GM19395 (cell line): Measurements from ENCODE around the gene MCM3AP.

Experiments
- ATAC-seq: cut with Tn5 transposase; IDR thresholded peaks from one replicate; pipeline ENCODE4 v1.9.1; 2021; ENCODE audit warnings: mild to moderate bottlenecking, moderate library complexity; ENCODE audit not compliant: unreplicated experiment

MCM3AP gene

GRCh38 chr21:46274797-46275390 lies 10.5 kb downstream of the MCM3AP start:
- ATAC-seq = no peak

DNA sequence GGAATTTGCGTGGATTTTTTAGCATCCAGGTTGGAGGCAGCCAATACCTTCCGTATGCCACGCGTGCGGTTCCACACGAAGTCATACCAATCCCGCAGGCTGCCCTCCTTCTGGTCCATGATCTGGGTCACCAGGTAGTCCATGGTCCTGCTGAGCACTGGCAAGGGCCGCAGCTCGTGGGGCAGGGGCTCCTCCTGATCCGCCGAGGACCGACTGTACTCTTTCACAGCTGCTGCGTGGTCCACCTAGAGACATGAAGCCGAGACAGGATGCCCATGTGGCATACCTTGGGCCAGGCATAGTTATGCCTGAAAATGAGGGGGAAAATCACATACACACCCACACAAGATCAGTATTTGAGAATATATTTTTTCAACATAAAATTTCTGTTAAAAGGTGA lies 12.1 kb downstream of the MCM3AP start:
- no peak for ATAC-seq

- no peak for ATAC-seq
These were observed 15.9 kb downstream of the MCM3AP start for GRCh38 chr21:46269466-46269865.

GRCh38 chr21:46268371-46268770 lies 17.0 kb downstream of the MCM3AP start:
- ATAC-seq = no peak

DNA sequence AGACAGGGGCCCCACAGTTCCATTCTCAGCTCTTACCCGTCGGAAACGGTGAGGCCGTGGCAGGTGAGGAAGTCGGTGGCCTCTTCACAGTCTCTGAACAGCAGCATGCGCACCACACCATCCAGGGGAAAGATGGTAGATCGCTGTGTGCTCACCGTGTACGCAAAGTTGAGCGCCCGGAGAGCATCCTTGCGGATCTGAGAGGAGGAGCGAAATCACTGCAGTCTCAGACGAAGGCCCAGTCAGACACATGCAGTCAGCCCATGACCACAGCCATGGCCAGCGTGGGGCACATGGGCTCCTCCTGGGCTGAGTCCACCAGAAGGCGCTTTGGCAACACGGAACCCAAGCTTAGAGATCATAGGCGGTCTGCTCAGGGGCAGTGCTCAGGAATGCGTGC lies 18.5 kb downstream of the MCM3AP start:
- no peak for ATAC-seq

- no peak for ATAC-seq
These were observed 19.5 kb downstream of the MCM3AP start for GRCh38 chr21:46265736-46266525.

DNA sequence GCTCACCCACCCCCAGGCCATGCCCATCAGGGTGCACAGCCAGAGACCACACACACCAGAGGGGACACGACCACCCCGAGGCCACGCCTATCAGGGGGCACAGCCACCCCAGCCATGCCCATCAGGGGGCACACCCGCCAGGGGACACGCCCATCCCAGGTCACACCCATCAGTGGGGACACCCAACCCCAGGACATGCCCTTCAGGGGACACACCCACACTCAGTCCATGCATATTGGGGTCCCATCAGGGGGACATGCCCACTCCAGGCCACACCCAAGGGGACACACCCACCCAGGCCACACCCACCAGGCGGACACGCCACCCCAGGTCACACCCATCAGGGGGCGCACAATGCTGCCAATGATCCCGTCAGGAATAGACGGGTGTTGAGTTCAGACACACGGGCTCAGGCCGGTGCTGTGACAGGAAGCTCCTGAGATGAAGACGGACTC lies 20.7 kb downstream of the MCM3AP start:
- ATAC-seq = no peak

DNA sequence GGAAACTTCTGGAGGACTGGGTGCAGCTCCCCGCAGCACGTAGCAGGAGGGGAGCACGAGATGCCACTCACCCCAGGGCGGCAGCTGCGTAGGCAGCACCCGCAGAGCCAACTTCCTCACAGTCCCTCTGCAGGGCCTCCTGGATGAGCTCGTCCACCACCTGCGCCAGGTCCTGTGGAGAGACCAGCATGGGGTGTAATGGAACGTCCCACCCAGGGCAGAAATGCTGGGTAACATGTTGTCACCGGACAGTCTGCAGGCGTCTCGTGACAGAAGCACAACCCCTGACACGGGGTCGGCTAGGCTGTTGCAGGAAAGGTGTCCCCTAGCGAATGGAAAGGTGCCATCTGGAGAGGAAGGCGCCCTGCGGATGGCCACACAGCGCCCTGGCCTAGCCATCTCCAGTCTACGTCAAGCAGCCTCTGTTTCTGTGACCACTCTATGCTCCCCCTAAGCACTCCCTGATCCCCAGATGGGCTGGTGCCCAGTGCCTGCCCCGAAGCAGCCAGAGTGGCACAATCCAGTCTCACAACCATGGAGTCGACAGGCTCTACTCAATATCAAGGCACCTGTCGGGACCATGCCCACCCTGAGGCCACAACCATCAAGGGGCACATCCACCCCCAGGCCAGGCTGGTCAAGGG lies 21.2 kb downstream of the MCM3AP start:
- ATAC-seq = no peak

- no peak for ATAC-seq
These were observed 28.9 kb downstream of the MCM3AP start for GRCh38 chr21:46256501-46256994.

DNA sequence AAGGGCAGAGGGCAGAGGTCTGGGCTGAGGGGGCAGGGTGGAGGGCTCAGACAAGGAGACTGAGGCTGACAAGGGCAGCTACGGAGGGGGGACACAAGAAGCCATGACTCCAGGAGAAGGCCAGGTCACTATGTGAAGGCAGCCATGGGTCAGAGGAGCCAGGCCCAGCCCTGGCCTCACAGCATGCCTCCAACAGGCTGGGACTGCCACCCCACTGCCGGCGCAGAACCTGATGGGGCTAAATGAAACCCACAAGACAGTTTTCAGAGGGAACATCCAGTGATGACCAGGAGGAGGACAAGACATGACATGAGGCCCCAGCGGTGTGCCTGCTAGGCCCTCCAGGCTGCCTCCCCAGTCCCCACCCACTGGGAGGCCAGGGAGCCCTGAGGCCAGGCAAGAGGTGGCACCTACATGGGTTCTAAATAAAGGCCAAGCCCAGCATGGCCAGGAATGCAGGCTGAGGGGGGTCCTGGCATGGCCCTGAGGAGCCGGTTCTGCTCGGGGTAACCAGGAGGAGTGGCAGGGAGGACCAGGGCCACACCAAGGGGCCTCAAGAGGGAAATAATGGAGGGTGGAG lies 29.6 kb downstream of the MCM3AP start:
- no peak for ATAC-seq

- ATAC-seq = no peak
These were observed 30.2 kb downstream of the MCM3AP start for GRCh38 chr21:46255166-46255565.

- peak; percentile 53 for ATAC-seq
These were observed 31.0 kb downstream of the MCM3AP start for GRCh38 chr21:46254208-46254975.

DNA sequence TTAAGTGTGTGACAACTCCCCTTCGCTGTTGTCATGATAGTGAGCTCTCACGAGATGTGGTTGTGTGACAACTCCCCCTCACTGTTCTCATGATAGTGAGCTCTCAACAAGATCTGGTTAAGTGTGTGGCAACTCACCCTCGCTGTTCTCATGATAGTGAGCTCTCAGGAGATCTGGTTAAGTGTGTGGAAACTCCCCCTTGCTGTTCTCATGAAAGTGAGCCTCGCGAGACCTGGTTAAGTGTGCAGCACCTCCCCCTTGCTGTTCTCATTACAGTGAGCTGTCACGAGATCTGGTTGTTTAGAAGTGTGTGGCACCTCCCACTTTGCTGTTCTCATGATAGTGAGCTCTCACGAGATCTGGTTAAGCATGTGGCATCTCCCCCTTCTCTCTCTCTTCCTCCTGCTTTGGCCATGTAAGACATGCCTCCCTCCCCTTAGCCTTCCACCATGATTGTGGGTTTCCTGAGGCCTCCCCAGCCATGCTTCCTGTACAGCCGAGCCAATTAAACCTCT lies 31.7 kb downstream of the MCM3AP start:
- ATAC-seq = peak; percentile 64

DNA sequence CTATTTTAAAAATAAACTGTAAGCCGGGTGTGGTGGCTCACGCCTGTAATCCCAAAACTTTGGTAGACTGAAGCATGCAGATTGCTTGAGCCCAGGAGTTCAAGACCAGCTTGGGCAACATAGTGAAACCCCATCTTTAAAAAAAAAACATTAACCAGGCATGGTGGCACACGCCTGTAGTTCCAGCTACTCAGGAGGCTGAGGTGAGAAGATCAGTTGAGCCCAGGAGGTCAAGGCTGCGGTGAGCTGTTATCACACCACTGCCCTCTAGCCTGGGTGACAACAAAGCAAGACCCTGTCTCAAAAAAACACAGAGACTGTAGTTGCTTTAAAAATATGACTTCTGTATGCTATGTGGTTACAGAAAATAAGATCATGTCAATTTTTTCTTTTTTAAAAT lies 32.6 kb downstream of the MCM3AP start:
- ATAC-seq = no peak

DNA sequence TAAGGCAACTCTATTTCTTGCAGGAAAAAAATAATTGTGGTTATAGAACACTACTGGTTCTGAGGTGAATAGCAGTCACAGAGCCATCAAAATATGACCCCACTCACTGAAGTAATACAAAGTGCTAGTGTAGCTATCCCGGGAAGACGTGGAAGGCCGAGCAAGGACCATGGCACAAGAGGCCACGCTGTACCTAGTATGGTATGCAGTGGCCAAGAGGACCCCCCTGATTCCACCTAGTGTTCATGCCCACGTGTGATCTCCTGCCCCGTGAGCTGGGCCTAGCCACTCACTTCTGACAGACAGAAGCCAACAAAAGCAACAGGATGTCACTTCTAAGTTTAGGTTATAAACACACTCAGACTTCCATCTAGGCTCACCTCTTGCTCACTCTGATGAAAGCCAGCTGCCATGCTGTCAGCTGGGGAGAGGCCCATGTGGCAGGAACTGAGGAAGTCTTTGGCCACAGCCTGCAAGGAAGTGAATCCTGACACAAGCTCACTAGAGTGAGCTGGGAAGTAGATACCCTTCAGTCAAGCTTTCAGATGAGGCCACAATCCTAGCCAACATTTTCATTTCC lies 35.2 kb downstream of the MCM3AP start:
- ATAC-seq = no peak

- ATAC-seq = no peak
These were observed 36.6 kb downstream of the MCM3AP start for GRCh38 chr21:46248827-46249226.

DNA sequence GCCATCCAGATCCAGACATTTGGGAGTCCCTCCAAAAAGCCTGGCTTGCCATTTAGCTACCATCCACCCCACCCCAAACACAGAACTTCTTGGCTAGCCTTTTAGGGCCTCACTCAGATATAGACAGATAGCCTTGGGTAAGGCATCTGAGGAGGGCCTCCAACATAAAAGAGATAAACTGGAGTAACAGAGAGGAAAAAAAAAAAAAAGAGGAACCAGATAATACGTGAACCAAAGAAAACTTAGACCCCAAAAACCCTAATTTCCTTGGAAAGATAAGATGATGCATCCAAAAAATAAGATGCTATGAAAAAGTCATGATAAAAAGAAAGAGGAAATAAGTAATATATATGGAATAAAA lies 37.0 kb downstream of the MCM3AP start:
- ATAC-seq = no peak

- ATAC-seq = no peak
These were observed 37.6 kb downstream of the MCM3AP start for GRCh38 chr21:46247699-46248421.

- no peak for ATAC-seq
These were observed 39.1 kb downstream of the MCM3AP start for GRCh38 chr21:46246345-46246744.
